WTC11 (cell line): ENCODE measurements around the gene SLC27A5. TPM values are rescaled to one million over a fixed set of nuclear protein-coding genes. Genes with fewer than 3 reads are reported as not detected.
A peak's percentile ranks its signal among the peaks of the same experiment; 100 is the strongest.

Source experiments
- CREM ChIP-seq: sonication (generic); formaldehyde crosslinking; IDR thresholded peaks from 2 replicates; pipeline ENCODE4 v1.8.1; 2022; ENCODE audit warnings: mild to moderate bottlenecking, missing genetic modification reagents, moderate library complexity
- EMX1 ChIP-seq: fragments of 250-450 bp; sonication (Bioruptor Pico); IDR thresholded peaks from 2 replicates; pipeline ENCODE4 v1.8.0; 2021; ENCODE audit warnings: mild to moderate bottlenecking
- GRHL2 ChIP-seq: fragments of 250-450 bp; sonication (Bioruptor Pico); IDR thresholded peaks from 2 replicates; pipeline ENCODE4 v1.8.0; 2022; ENCODE audit warnings: mild to moderate bottlenecking, moderate library complexity; ENCODE audit not compliant: insufficient replicate concordance, severe bottlenecking
- MAX ChIP-seq: sonication (generic); formaldehyde crosslinking; IDR thresholded peaks from 2 replicates; pipeline ENCODE4 v1.8.0; 2022; ENCODE audit warnings: mild to moderate bottlenecking, missing genetic modification reagents
- PRDM15 ChIP-seq: sonication (generic); formaldehyde crosslinking; IDR thresholded peaks from 2 replicates; pipeline ENCODE4 v1.8.0; 2022; ENCODE audit warnings: missing genetic modification reagents
- RELA ChIP-seq: sonication (generic); formaldehyde crosslinking; IDR thresholded peaks from 2 replicates; pipeline ENCODE4 v1.8.1; 2022; ENCODE audit warnings: missing genetic modification reagents, mild to moderate bottlenecking, borderline replicate concordance
- STAT6 ChIP-seq: sonication (generic); formaldehyde crosslinking; conservative IDR thresholded peaks from 2 replicates; pipeline ENCODE4 v1.8.1; 2023; ENCODE audit warnings: mild to moderate bottlenecking, low read depth, missing genetic modification reagents, moderate library complexity
- ZNF317 ChIP-seq: sonication (generic); formaldehyde crosslinking; IDR thresholded peaks from 2 replicates; pipeline ENCODE4 v1.8.1; 2023; ENCODE audit warnings: low read depth, mild to moderate bottlenecking, moderate library complexity, missing genetic modification reagents, borderline replicate concordance
- ZNF532 ChIP-seq: fragments of 250-450 bp; sonication (Bioruptor Pico); IDR thresholded peaks from 2 replicates; pipeline ENCODE4 v1.9.0; 2021; ENCODE audit warnings: mild to moderate bottlenecking, borderline replicate concordance
- total RNA-seq: library from RNA; stranded (reverse); gene quantifications from 3 replicates; pipeline ENCODE4 v1.2.3, GENCODE V29; 2021
- TF ChIP-seq, protein P1 (sequence below): sonication (generic); formaldehyde crosslinking; IDR thresholded peaks from 2 replicates; pipeline ENCODE4 v1.8.1; 2023; ENCODE audit warnings: mild to moderate bottlenecking, moderate library complexity, missing genetic modification reagents
- TF ChIP-seq, protein P2 (sequence below): sonication (generic); formaldehyde crosslinking; IDR thresholded peaks from 2 replicates; pipeline ENCODE4 v1.8.0; 2023; ENCODE audit warnings: missing genetic modification reagents, mild to moderate bottlenecking, borderline replicate concordance
- TF ChIP-seq, protein P3 (sequence below): sonication (generic); formaldehyde crosslinking; IDR thresholded peaks from 2 replicates; pipeline ENCODE4 v1.8.0; 2023; ENCODE audit warnings: missing genetic modification reagents

The SLC27A5 gene
- total RNA-seq, 1 experiment from 2014 or later, result 21.9 TPM

DNA sequence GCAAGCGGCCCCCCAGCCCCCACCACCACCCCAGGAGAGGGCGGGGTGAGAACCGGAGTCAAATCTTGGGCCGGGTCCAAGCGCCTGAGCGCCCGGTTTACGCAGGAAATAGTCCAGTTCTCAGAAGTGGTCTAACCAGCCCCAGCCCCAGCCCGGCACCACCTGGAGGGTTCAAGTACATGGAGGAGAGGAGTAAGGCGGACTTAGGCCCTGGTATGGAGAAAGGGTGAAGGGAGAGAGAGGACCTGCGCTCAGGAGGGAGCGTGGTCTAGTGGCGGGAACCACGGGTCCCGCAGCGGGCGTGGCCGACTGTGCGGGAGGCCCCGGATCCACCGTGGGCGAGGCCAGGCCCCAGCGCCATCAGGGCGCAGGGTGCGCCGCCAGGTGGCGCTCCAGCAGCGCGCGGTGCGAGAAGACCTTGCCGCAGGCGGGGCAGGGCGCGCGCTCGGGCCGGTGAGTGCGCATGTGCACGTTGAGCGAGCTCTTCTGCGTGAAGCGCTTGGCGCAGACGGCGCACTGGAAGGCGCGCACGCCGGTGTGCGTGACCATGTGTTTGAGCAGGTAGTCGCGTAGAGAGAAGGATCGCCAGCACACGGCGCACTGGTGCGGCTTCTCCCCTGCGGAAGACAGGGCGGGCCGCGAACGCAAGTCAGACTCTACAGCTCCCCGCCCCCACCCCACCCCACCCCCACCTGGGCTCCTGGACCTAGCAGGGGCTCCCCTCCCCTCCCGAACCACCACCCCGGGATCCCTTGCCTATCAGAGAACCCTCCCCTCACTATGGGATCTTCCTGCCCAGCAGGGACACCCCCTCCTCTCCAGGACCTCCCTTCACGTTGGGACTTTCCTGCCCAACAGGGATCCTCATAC is 2.1 kb upstream of the SLC27A5 start (continued):
- TF ChIP-seq, protein P1, sequence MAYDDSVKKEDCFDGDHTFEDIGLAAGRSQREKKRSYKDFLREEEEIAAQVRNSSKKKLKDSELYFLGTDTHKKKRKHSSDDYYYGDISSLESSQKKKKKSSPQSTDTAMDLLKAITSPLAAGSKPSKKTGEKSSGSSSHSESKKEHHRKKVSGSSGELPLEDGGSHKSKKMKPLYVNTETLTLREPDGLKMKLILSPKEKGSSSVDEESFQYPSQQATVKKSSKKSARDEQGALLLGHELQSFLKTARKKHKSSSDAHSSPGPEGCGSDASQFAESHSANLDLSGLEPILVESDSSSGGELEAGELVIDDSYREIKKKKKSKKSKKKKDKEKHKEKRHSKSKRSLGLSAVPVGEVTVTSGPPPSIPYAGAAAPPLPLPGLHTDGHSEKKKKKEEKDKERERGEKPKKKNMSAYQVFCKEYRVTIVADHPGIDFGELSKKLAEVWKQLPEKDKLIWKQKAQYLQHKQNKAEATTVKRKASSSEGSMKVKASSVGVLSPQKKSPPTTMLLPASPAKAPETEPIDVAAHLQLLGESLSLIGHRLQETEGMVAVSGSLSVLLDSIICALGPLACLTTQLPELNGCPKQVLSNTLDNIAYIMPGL, result peak; percentile 92; the same call in 1 of the 2 replicates
- peak; percentile 19; the same call in 1 of the 2 replicates for TF ChIP-seq PRDM15 (CRISPR knock-in tag)
- no peak for TF ChIP-seq ZNF317 (CRISPR knock-in tag)
- peak; percentile 93 for TF ChIP-seq MAX (CRISPR knock-in tag)
- TF ChIP-seq ZNF532 (CRISPR knock-in tag), result no peak
- 0 out of 2 replicates have a peak, but pooled peaks have one; percentile 54 for TF ChIP-seq CREM (CRISPR knock-in tag)
- no peak for TF ChIP-seq GRHL2
- peak; percentile 52 for TF ChIP-seq RELA
- TF ChIP-seq STAT6 (CRISPR knock-in tag), result 0 out of 2 replicates have a peak, but pooled peaks have one; percentile 53
- TF ChIP-seq EMX1, result no peak
- TF ChIP-seq, protein P2, sequence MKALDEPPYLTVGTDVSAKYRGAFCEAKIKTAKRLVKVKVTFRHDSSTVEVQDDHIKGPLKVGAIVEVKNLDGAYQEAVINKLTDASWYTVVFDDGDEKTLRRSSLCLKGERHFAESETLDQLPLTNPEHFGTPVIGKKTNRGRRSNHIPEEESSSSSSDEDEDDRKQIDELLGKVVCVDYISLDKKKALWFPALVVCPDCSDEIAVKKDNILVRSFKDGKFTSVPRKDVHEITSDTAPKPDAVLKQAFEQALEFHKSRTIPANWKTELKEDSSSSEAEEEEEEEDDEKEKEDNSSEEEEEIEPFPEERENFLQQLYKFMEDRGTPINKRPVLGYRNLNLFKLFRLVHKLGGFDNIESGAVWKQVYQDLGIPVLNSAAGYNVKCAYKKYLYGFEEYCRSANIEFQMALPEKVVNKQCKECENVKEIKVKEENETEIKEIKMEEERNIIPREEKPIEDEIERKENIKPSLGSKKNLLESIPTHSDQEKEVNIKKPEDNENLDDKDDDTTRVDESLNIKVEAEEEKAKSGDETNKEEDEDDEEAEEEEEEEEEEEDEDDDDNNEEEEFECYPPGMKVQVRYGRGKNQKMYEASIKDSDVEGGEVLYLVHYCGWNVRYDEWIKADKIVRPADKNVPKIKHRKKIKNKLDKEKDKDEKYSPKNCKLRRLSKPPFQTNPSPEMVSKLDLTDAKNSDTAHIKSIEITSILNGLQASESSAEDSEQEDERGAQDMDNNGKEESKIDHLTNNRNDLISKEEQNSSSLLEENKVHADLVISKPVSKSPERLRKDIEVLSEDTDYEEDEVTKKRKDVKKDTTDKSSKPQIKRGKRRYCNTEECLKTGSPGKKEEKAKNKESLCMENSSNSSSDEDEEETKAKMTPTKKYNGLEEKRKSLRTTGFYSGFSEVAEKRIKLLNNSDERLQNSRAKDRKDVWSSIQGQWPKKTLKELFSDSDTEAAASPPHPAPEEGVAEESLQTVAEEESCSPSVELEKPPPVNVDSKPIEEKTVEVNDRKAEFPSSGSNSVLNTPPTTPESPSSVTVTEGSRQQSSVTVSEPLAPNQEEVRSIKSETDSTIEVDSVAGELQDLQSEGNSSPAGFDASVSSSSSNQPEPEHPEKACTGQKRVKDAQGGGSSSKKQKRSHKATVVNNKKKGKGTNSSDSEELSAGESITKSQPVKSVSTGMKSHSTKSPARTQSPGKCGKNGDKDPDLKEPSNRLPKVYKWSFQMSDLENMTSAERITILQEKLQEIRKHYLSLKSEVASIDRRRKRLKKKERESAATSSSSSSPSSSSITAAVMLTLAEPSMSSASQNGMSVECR (CRISPR knock-in tag), result peak; percentile 82; the same call in 1 of the 2 replicates
- TF ChIP-seq, protein P3, sequence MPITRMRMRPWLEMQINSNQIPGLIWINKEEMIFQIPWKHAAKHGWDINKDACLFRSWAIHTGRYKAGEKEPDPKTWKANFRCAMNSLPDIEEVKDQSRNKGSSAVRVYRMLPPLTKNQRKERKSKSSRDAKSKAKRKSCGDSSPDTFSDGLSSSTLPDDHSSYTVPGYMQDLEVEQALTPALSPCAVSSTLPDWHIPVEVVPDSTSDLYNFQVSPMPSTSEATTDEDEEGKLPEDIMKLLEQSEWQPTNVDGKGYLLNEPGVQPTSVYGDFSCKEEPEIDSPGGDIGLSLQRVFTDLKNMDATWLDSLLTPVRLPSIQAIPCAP (CRISPR knock-in tag), result peak; percentile 87; the same call in 1 of the 2 replicates
